WTC11 (cell line): ENCODE data around the gene FASTKD1. TPM values are rescaled to one million over a fixed set of nuclear protein-coding genes. Genes with fewer than 3 reads are reported as not detected.
"Not testable (repeated sequence)": the region's sequence is repeated elsewhere in the genome, so short reads cannot be mapped to it uniquely, and the experiment has no call there.

Experiments used
- ATAC-seq: fragments of 200-7000 bp; cut with Tn5 transposase; 2 replicates; pipeline ENCODE4 v1.10.0; 2021; ENCODE audit warnings: mild to moderate bottlenecking, moderate library complexity
- CTCF ChIA-PET: fragments of 300-600 bp; sonication (Branson Sonifier 250); formaldehyde crosslinking; loops from one replicate; lab custom pipeline; 2021; ENCODE audit warnings: antibody characterized with exemption; lab: Charles Lee
- POLR2A ChIA-PET: fragments of 350-600 bp; sonication (Branson Sonifier 250); formaldehyde crosslinking; loops from one replicate; lab custom pipeline; 2021; ENCODE audit warnings: antibody characterized with exemption; lab: Charles Lee
- DNase-seq: peaks from one replicate; pipeline ENCODE4 v3.0.0; 2021; ENCODE audit warnings: low spot score
- H3K27ac Mint-ChIP-seq: 2 replicates; pipeline ENCODE4 v1.8.0; 2021; ENCODE audit warnings: mixed read lengths
- H3K27me3 Mint-ChIP-seq: 2 replicates; pipeline ENCODE4 v1.8.0; 2021; ENCODE audit warnings: low read depth, mild to moderate bottlenecking, moderate library complexity, mixed read lengths
- H3K36me3 Mint-ChIP-seq: 2 replicates; pipeline ENCODE4 v1.8.0; 2021; ENCODE audit warnings: mixed read lengths
- H3K4me1 Mint-ChIP-seq: 2 replicates; pipeline ENCODE4 v1.8.0; 2022; ENCODE audit warnings: mixed read lengths
- H3K4me3 Mint-ChIP-seq: 2 replicates; pipeline ENCODE4 v1.8.0; 2021; ENCODE audit warnings: mild to moderate bottlenecking, moderate library complexity, mixed read lengths
- H3K9me3 Mint-ChIP-seq: 2 replicates; pipeline ENCODE4 v1.8.0; 2021; ENCODE audit warnings: mixed read lengths
- CREB1 ChIP-seq: sonication (generic); formaldehyde crosslinking; IDR thresholded peaks from 2 replicates; pipeline ENCODE4 v1.8.0; 2023; ENCODE audit warnings: mild to moderate bottlenecking, missing genetic modification reagents
- FOXK1 ChIP-seq: sonication (generic); formaldehyde crosslinking; IDR thresholded peaks from 2 replicates; pipeline ENCODE4 v1.8.0; 2022; ENCODE audit warnings: mild to moderate bottlenecking, moderate library complexity, missing genetic modification reagents
- FOXP1 ChIP-seq: sonication (generic); formaldehyde crosslinking; IDR thresholded peaks from 2 replicates; pipeline ENCODE4 v1.8.0; 2022; ENCODE audit warnings: missing genetic modification reagents, mild to moderate bottlenecking, moderate library complexity, borderline replicate concordance
- NR3C1 ChIP-seq: sonication (generic); formaldehyde crosslinking; conservative IDR thresholded peaks from 2 replicates; pipeline ENCODE4 v1.8.1; 2023; ENCODE audit warnings: low read depth, mild to moderate bottlenecking, missing genetic modification reagents
- SP1 ChIP-seq: sonication (generic); formaldehyde crosslinking; conservative IDR thresholded peaks from 2 replicates; pipeline ENCODE4 v1.8.1; 2022; ENCODE audit warnings: missing genetic modification reagents
- ZNF219 ChIP-seq: sonication (generic); formaldehyde crosslinking; IDR thresholded peaks from 2 replicates; pipeline ENCODE4 v1.8.0; 2023; ENCODE audit warnings: missing genetic modification reagents, mild to moderate bottlenecking, borderline replicate concordance
- ZNF263 ChIP-seq: sonication (generic); formaldehyde crosslinking; IDR thresholded peaks from 2 replicates; pipeline ENCODE4 v1.8.1; 2022; ENCODE audit warnings: low read depth, mild to moderate bottlenecking, moderate library complexity, missing genetic modification reagents
- ZNF317 ChIP-seq: sonication (generic); formaldehyde crosslinking; IDR thresholded peaks from 2 replicates; pipeline ENCODE4 v1.8.1; 2023; ENCODE audit warnings: low read depth, mild to moderate bottlenecking, moderate library complexity, missing genetic modification reagents, borderline replicate concordance
- ZNF423 ChIP-seq: fragments of 250-450 bp; sonication (Bioruptor Pico); IDR thresholded peaks from 2 replicates; pipeline ENCODE4 v2.1.2; 2022; ENCODE audit warnings: mild to moderate bottlenecking, moderate library complexity
- total RNA-seq: library from RNA; stranded (reverse); gene quantifications from 3 replicates; pipeline ENCODE4 v1.2.3, GENCODE V29; 2021
- TF ChIP-seq, protein P1 (sequence below): sonication (generic); formaldehyde crosslinking; IDR thresholded peaks from 2 replicates; pipeline ENCODE4 v1.8.0; 2022; ENCODE audit warnings: mild to moderate bottlenecking, missing genetic modification reagents
- TF ChIP-seq, protein P2 (sequence below): sonication (generic); formaldehyde crosslinking; IDR thresholded peaks from 2 replicates; pipeline ENCODE4 v1.8.1; 2022; ENCODE audit warnings: mild to moderate bottlenecking, missing genetic modification reagents, moderate library complexity, borderline replicate concordance
- TF ChIP-seq, protein P3 (sequence below): fragments of 250-450 bp; sonication (Bioruptor Pico); IDR thresholded peaks from 2 replicates; pipeline ENCODE4 v1.8.0; 2021; ENCODE audit warnings: mild to moderate bottlenecking
- TF ChIP-seq, protein P4 (sequence below): sonication (generic); formaldehyde crosslinking; IDR thresholded peaks from 2 replicates; pipeline ENCODE4 v1.8.1; 2022; ENCODE audit warnings: low read depth, mild to moderate bottlenecking, moderate library complexity, missing genetic modification reagents, borderline replicate concordance
- TF ChIP-seq, protein P5 (sequence below): sonication (generic); formaldehyde crosslinking; IDR thresholded peaks from 2 replicates; pipeline ENCODE4 v1.8.1; 2023; ENCODE audit warnings: mild to moderate bottlenecking, missing genetic modification reagents

Gene FASTKD1
- total RNA-seq, 1 experiment from 2014 or later: 69.7 TPM

DNA sequence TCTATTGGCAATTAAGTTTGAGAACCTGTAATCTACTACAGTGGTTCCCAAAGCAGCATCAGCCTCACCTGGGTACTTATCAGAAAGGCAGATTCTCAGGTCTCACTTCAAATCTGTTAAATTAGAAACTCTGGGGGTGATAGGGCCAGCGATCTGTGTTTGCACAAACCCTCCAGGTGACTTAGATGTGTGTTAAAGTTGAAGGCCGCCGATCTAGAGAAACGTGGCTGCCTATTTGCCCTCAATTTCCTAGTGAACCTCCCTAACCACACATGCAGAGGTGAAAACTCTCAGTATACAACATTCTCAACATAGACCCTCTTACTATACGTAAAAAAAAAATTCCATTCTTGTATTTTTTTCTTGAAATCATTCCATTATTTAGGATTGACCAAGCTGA lies 50.0 kb downstream of the FASTKD1 start (continued):
- TF ChIP-seq, protein P1, sequence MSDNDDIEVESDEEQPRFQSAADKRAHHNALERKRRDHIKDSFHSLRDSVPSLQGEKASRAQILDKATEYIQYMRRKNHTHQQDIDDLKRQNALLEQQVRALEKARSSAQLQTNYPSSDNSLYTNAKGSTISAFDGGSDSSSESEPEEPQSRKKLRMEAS (CRISPR knock-in tag): no peak
- TF ChIP-seq ZNF317 (no peak), SP1 (CRISPR knock-in tag) (no peak), FOXP1 (CRISPR knock-in tag) (no peak), FOXK1 (CRISPR knock-in tag) (no peak), ZNF423 (CRISPR knock-in tag) (no peak)
- TF ChIP-seq, all 79 proteins: peak for 0

DNA sequence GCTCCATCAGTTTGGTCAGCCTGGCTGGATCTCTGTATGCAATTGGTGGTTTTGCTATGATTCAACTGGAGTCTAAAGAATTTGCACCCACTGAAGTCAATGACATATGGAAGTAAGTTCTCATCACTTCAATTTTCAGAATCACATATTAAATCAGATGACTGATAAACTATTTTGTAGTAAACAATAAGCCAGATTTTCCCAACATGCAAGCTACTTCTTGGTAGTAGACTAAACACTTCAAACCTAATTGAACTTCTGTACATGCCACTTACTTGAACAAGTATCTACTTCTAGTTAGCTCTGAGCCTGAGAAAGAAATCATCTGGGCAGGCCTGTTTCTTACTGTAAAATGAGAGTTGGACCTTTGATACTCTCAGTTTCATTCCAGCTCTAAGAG lies 52.8 kb downstream of the FASTKD1 start:
- no peak for TF ChIP-seq NR3C1
- TF ChIP-seq, protein P2, sequence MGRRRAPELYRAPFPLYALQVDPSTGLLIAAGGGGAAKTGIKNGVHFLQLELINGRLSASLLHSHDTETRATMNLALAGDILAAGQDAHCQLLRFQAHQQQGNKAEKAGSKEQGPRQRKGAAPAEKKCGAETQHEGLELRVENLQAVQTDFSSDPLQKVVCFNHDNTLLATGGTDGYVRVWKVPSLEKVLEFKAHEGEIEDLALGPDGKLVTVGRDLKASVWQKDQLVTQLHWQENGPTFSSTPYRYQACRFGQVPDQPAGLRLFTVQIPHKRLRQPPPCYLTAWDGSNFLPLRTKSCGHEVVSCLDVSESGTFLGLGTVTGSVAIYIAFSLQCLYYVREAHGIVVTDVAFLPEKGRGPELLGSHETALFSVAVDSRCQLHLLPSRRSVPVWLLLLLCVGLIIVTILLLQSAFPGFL (CRISPR knock-in tag): no peak
- no peak overlapping the region for H3K4me3 Mint-ChIP-seq
- DNase-seq: no peak
- POLR2A ChIA-PET: no interaction called here
- H3K27me3 Mint-ChIP-seq: peaks cover 6% of the 10 kb centered on the region; the same call in 1 of the 2 replicates
- no peak overlapping the region for H3K27ac Mint-ChIP-seq
- H3K4me1 Mint-ChIP-seq: no peaks in the 10 kb centered on the region
- no peaks in the 10 kb centered on the region for H3K9me3 Mint-ChIP-seq
- no peak for ATAC-seq
- CTCF ChIA-PET: interaction anchor here (1.2 kb wide), 1 partner anchor 68 kb away, joined by 4 read pairs; no protein-coding TSS in a partner anchor
- H3K36me3 Mint-ChIP-seq: no peaks in the 10 kb centered on the region

DNA sequence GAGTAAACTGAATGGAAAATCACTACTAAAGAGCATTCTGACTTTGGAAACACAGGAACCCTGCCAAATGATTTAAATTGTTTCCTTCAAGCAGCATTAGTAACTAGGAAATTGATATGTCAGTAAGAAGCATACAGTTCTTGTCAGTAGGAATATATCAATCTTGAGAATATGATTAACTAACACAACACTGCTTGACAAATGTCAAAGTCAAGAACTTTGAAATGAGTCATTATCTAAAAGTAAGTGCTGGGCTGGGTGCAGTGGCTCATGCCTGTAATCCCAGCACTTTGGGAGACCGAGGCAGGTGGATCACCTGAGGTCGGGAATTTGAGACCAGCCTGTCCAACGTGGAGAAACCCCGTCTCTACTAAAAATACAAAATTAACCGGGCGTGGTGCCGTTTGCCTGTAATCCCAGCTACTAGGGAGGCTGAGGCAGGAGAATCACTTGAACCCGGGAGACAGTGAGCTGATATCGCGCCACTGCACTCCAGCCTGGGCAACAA lies 57.1 kb downstream of the FASTKD1 start:
- H3K4me3 Mint-ChIP-seq, CTCF ChIA-PET, H3K27ac Mint-ChIP-seq, DNase-seq, H3K4me1 Mint-ChIP-seq, H3K36me3 Mint-ChIP-seq, H3K9me3 Mint-ChIP-seq, ATAC-seq, H3K27me3 Mint-ChIP-seq: not testable (repeated sequence)
- POLR2A ChIA-PET: interaction anchor here (0.6 kb wide), 1 partner anchor 96 kb away, joined by 3 read pairs; no protein-coding TSS in a partner anchor

DNA sequence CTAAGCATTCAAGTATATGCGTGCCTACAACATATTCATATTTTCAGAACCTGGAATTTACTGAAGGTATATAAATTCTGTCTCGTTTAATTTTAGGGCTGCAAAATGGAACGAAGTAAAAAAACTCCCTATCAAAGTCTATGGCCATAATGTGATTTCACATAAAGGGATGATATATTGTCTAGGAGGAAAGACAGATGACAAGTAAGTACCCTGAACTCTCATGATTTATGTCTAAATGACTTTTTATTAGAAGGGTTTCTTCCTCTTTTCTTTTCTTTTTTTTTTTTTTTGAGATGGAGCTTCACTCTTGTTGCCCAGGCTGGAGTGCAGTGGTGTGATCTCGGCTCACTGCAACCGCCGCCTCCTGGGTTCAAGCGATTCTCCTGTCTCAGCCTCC lies 58.9 kb downstream of the FASTKD1 start:
- H3K27me3 Mint-ChIP-seq, ATAC-seq, H3K4me1 Mint-ChIP-seq, H3K4me3 Mint-ChIP-seq, DNase-seq, POLR2A ChIA-PET, H3K9me3 Mint-ChIP-seq, H3K36me3 Mint-ChIP-seq, H3K27ac Mint-ChIP-seq: not testable (repeated sequence)
- CTCF ChIA-PET: interaction anchor here (0.6 kb wide), 1 partner anchor 1780 kb away, joined by 3 read pairs; no protein-coding TSS in a partner anchor

DNA sequence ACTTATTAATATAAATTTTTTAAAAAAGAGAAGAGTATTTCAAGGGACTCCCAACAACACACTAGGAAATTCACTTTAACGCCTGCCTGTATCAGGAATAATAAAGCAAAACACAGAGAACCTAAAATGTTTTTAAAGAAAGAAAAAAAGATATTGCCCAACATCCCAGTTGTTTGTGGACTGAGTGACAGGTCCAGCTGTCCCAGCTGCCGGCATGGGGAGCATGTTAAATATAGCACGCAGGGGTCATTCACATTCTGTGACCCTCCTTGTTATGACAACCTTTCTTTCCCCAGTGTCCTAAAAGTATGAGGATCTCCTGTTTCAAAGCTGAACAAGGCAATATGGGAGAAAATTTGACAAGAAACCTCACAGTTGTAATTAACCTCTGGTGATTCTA lies 59.7 kb downstream of the FASTKD1 start:
- Mint-ChIP-seq H3K4me3 (no peak overlapping the region), H3K4me1 (peaks cover 9% of the 10 kb centered on the region), H3K27me3 (peaks cover 8% of the 10 kb centered on the region; the same call in 1 of the 2 replicates), H3K36me3 (no peaks in the 10 kb centered on the region), H3K9me3 (no peaks in the 10 kb centered on the region), H3K27ac (no peak overlapping the region)
- ATAC-seq (no peak), DNase-seq (no peak)
- ChIA-PET CTCF (no interaction called here), POLR2A (no interaction called here)
- TF ChIP-seq ZNF263 (CRISPR knock-in tag) (no peak), CREB1 (no peak), ZNF219 (no peak)
- TF ChIP-seq, protein P3, sequence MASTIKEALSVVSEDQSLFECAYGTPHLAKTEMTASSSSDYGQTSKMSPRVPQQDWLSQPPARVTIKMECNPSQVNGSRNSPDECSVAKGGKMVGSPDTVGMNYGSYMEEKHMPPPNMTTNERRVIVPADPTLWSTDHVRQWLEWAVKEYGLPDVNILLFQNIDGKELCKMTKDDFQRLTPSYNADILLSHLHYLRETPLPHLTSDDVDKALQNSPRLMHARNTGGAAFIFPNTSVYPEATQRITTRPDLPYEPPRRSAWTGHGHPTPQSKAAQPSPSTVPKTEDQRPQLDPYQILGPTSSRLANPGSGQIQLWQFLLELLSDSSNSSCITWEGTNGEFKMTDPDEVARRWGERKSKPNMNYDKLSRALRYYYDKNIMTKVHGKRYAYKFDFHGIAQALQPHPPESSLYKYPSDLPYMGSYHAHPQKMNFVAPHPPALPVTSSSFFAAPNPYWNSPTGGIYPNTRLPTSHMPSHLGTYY (CRISPR knock-in tag): no peak
- TF ChIP-seq, protein P4, sequence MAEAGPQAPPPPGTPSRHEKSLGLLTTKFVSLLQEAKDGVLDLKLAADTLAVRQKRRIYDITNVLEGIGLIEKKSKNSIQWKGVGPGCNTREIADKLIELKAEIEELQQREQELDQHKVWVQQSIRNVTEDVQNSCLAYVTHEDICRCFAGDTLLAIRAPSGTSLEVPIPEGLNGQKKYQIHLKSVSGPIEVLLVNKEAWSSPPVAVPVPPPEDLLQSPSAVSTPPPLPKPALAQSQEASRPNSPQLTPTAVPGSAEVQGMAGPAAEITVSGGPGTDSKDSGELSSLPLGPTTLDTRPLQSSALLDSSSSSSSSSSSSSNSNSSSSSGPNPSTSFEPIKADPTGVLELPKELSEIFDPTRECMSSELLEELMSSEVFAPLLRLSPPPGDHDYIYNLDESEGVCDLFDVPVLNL (CRISPR knock-in tag): no peak
- TF ChIP-seq, protein P5, sequence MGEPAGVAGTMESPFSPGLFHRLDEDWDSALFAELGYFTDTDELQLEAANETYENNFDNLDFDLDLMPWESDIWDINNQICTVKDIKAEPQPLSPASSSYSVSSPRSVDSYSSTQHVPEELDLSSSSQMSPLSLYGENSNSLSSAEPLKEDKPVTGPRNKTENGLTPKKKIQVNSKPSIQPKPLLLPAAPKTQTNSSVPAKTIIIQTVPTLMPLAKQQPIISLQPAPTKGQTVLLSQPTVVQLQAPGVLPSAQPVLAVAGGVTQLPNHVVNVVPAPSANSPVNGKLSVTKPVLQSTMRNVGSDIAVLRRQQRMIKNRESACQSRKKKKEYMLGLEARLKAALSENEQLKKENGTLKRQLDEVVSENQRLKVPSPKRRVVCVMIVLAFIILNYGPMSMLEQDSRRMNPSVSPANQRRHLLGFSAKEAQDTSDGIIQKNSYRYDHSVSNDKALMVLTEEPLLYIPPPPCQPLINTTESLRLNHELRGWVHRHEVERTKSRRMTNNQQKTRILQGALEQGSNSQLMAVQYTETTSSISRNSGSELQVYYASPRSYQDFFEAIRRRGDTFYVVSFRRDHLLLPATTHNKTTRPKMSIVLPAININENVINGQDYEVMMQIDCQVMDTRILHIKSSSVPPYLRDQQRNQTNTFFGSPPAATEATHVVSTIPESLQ (CRISPR knock-in tag): no peak
- TF ChIP-seq, protein P2 (CRISPR knock-in tag): no peak
